D721Med (cell line): ENCODE measurements around the gene GNAQ.

Experiments used
- DNase-seq: peaks from one replicate; pipeline ENCODE4 v3.0.0; 2011; ENCODE audit warnings: low spot score; ENCODE audit not compliant: insufficient read length
- FAIRE-seq: peaks from 2 replicates; lab custom pipeline; 2011; peaks lifted over from hg19 to GRCh38; lab: Jason Lieb, UNC
- CTCF ChIP-seq: IDR thresholded peaks from 2 replicates; pipeline ENCODE4 v1.5.1; 2012; ENCODE audit warnings: mild to moderate bottlenecking, control low read depth; ENCODE audit not compliant: insufficient read depth; ENCODE audit errors: missing control alignments

The GNAQ gene

DNA sequence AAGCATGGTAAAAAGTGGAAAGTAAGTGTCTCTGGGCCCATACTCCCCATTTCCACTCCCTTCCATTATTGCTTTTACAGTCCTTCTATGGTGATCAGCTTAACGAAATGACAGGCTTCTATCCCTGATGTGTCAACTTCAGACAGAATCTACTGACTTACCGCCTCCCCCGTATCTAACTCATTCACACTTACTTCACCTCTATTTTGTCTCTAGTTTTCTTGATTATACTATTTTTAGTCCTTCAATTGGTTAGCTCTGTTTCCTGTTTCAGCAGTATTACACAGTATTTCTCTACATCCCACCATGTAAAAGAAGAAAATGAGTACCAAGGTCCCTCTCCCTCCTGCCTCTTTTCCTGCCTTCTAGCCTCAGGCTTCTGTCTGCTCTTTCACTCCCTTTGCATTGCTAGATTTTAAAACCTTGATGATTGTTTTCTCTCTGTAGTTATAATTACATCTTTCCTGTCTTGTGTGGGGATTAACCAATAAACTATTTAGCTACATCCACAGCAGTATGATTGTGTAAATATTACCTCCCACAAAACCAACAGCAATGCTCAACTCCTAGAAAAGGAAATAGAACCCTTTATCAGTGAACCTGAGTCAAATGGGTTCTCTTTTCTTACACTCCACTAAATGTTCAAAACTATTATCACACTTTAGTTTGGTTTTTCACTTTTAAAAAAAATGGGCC, 53.4 kb downstream of the GNAQ start:
- no peak for TF ChIP-seq CTCF
- DNase-seq (no peak), FAIRE-seq (no peak)

GRCh38 chr9:77977210-77977611, 54.4 kb downstream of the GNAQ start:
- TF ChIP-seq CTCF, result peak; percentile 16
- no peak for FAIRE-seq
- no peak for DNase-seq

GRCh38 chr9:77975806-77976205, 55.8 kb downstream of the GNAQ start:
- no peak for TF ChIP-seq CTCF
- no peak for DNase-seq
- FAIRE-seq, result no peak

DNA sequence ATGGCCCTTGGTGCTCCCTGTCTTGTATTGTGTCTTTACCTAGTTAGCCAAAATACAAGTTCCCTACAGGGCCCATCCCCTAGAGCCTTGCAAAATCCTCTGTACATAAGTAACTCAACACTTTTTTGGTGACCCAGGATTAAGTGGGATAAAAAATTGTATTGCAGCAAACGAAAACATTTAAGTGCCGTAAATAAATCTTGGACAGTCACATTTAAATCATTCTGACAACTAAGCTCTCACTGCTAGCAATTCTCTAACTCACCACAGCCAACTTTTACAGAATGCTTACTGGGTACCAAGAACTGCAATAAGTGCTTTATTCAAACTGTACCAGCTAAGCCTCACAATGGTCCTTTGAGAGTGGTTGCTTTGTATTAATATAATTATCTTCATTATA, 56.6 kb downstream of the GNAQ start:
- FAIRE-seq (no peak), DNase-seq (no peak)
- no peak for TF ChIP-seq CTCF

DNA sequence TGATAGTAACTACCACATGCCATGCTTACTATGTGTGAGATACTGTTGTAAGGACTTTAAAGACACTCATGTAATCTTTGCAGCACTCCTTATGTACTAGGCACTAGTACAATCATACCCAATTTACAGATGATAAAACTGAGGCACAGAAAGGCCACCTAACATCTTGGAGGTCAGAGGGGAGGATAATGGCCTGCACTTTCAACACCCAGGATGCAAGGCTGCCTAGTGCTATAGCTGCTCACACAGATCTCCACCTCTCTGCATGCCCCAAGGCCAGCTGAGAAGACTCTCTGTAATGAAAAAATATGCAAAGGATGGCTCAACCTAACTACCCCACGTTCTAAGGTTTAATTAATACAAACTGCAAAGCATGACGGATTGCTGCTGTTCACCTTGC, 57.2 kb downstream of the GNAQ start:
- TF ChIP-seq CTCF, result no peak
- no peak for FAIRE-seq
- no peak for DNase-seq

DNA sequence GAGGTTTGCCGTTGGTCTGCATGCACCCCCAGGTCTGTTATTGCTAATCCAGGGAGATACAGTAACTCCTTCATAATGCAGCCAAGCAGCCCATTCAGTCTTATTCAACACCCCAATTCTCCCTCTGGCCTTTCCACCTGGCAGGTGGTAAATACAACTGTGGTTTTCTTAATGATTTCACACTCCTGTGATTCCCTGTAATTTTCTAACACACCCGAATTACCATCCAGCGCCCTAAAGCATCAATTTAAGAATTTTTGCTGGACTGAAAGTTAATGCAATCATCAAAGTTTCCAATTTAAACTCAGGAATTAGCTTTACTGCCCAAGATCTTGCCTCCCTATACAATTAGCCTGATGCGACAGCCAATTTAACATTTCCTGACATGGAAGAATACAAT, 62.5 kb downstream of the GNAQ start:
- no peak for TF ChIP-seq CTCF
- DNase-seq, result no peak
- no peak for FAIRE-seq

- FAIRE-seq, result no peak
- no peak for DNase-seq
- no peak for TF ChIP-seq CTCF
Measured at GRCh38 chr9:77968506-77968905, 63.1 kb downstream of the GNAQ start.
